Epithelial cell of esophagus (primary cell): Measurements from ENCODE around the gene TMEM135.

Experiments
- DNase-seq: peaks from one replicate; pipeline ENCODE4 v3.0.0; 2010; ENCODE audit warnings: low read depth
- H3K4me3 ChIP-seq: 2 replicates; pipeline ENCODE4 v1.5.1; 2011; ENCODE audit warnings: mild to moderate bottlenecking, low read length, control low read depth
- TF ChIP-seq, protein P1 (sequence below): IDR thresholded peaks from 2 replicates; pipeline ENCODE4 v1.5.1; 2011; ENCODE audit warnings: low read depth, mild to moderate bottlenecking, low read length, control low read depth, inconsistent platforms; ENCODE audit not compliant: insufficient read depth; ENCODE audit errors: missing control alignments

TMEM135 gene

DNA sequence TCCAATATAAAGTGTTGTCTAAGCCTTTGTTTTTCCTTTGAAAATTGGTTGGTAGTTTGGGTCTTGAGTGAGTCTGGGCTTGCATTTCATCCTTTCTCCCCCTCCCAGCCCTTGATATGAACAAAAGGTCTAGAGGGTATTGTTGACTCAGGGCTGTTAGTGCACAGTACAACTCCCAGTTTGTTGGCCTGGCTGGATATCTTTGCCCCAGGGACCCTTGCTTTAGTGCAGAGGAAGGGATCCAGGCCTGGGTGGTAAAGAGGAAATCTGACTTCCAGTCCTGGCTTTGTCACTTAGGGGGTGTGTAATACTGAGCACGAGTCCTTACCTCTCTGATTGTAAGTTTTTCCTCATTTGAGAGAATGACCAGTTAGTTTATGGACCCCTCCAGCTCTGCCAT lies 330.4 kb downstream of the TMEM135 start:
- TF ChIP-seq, protein P1, sequence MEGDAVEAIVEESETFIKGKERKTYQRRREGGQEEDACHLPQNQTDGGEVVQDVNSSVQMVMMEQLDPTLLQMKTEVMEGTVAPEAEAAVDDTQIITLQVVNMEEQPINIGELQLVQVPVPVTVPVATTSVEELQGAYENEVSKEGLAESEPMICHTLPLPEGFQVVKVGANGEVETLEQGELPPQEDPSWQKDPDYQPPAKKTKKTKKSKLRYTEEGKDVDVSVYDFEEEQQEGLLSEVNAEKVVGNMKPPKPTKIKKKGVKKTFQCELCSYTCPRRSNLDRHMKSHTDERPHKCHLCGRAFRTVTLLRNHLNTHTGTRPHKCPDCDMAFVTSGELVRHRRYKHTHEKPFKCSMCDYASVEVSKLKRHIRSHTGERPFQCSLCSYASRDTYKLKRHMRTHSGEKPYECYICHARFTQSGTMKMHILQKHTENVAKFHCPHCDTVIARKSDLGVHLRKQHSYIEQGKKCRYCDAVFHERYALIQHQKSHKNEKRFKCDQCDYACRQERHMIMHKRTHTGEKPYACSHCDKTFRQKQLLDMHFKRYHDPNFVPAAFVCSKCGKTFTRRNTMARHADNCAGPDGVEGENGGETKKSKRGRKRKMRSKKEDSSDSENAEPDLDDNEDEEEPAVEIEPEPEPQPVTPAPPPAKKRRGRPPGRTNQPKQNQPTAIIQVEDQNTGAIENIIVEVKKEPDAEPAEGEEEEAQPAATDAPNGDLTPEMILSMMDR: no peak
- no peak overlapping the region for H3K4me3 ChIP-seq
- DNase-seq: no peak

DNA sequence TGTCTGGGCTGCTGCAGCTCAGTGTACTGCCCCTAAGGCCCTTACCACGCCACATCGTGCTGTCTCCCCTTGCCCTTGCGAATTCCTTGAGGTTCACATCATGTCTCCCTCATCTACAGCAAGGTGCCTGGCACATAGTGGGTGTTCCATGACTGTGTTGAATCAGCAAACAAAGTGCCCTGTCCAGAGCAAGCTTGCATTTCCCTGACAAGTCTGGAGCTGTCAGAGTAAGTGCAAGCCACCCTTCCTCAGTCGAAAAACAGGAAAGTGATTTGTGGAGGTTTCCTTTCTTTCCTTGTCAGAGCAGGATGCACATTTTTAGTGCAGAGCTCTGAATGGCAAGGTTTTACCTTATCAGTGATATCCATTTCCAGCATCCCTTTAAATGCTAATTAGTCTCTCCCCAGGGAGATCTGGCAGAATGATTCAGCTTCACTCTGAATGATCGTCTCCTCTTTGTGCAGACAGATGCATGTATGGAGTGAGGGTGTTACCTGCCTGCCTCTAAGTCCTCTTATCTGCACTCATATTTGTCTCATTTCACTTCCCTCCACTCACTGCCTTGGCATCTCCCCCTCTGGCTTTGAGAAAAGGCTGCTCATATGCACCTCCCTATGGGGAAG lies 331.2 kb downstream of the TMEM135 start:
- no peak overlapping the region for H3K4me3 ChIP-seq
- TF ChIP-seq, protein P1: no peak
- peak; percentile 69 for DNase-seq

DNA sequence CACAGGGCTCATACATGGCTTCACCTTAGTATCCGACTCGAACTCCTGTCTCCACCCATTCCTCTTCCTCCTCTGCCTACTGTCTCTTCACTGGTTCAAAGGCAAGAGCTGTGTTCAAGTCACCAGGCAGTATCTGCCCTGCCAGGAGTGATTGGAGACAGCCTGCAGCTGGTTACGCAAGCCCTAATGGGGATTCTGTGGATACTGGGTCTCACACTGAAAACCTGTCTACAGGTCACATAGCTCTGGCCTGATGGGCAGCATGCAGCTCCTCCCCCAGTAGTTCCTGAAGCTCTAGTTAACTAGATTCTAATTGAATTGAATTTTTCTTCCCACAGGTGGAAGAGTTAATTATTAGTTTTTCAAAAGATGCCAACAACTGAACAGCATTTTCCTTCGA lies 332.2 kb downstream of the TMEM135 start:
- no peak overlapping the region for H3K4me3 ChIP-seq
- no peak for DNase-seq
- TF ChIP-seq, protein P1: no peak

DNA sequence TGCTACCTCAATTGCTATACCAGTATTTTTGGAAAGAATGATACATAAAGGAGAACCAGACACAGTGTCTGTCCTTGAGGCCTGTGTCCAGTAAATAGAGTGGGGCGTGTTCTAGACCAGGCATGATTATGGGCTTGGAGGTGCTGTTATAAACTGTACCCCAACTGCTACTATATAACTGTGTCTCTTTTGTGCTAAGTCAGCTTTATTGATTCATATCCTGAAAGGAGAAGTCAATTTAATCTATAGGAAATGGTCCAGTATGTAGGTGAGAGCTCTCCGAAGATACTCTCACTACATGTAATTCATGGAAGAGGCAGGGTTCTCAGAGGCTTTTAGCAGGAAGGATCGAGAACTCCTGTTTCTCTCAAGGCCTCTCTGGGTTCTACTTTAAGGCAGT lies 334.3 kb downstream of the TMEM135 start:
- TF ChIP-seq, protein P1: no peak

More for the DNA sequence above, 334.3 kb downstream of the TMEM135 start:
- DNase-seq: no peak
- H3K4me3 ChIP-seq: no peak overlapping the region
